HTERT RPE-1 (cell line): ENCODE measurements around the gene IFT57.
"Not testable (repeated sequence)": the region's sequence is repeated elsewhere in the genome, so short reads cannot be mapped to it uniquely, and the experiment has no call there.

Experiments
- in situ Hi-C: fragments of 300-500 bp; cut with MboI; formaldehyde crosslinking; loops from 4 replicates; pipeline ENCODE4 v1.14.3; 2020; ENCODE audit warnings: low sequenced_read_pairs

Gene IFT57

DNA sequence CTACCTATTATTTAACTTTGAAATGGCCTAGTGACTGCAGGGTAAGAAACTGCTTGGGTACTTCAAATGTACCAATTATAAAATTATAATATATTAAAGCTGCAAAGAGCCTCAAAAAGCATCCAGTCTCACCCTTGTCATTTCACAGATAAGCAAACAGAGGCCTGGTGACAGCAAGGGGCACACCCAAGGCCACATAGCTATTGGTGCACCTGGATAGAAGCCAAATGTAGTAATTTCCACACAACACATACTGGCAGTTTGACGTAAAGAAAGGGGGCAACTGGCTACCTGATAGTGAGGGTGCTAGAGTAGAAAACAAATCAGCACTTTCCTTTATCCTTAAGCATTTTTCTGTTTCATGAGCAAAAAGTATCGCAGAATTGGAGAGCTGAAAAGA, 51.1 kb downstream of the IFT57 start:
- in situ Hi-C loops: no loop called here

DNA sequence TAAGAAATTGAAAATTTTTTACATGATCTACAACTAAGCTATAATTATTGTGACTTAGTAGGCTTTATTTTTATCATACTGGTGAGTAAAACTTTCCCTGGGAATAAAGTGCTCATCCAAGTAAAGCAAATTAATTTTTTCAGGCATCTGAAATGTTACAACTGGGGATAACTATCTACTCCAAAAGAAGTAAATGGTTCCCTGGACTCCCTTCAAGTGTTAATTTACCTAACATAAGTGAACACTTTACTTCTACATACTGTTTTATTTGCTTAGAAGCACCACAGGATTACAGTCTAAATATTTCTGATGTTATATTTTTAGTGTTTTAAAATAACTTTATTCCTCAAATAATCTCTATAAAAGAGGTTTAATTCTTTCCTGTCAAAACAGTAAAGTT, 57.8 kb downstream of the IFT57 start:
- in situ Hi-C loops: no loop called here

- in situ Hi-C loops: no loop called here
Observed at GRCh38 chr3:108159865-108160264, 62.4 kb downstream of the IFT57 start.

DNA sequence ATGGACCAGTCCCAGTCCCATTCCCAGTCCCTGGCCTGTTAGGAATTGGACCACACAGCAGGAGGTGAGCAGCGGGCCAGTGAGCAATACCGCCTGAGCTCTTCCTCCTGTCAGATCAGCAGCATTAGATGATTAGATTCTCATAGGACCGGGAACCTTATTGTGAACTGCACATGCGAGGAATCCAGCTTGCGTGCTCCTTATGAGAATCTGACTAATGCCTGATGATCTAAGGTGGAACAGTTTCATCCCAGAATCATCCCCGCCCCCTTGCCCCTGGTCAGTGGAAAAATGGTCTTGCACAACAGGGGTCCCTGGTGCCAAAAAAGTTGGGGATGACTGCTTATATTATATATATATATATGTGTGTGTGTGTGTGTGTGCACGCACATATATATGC, 63.1 kb downstream of the IFT57 start:
- in situ Hi-C loops: no loop called here

- in situ Hi-C loops: no loop called here
Observed at GRCh38 chr3:108158251-108158650, 64.0 kb downstream of the IFT57 start.

GRCh38 chr3:108157273-108157672, 65.0 kb downstream of the IFT57 start:
- in situ Hi-C loops: no loop called here

GRCh38 chr3:108156312-108156853, 65.8 kb downstream of the IFT57 start:
- in situ Hi-C loops: no loop called here

GRCh38 chr3:108155642-108156041, 66.6 kb downstream of the IFT57 start:
- in situ Hi-C loops: not testable (repeated sequence)

GRCh38 chr3:108153451-108153981, 68.7 kb downstream of the IFT57 start:
- in situ Hi-C loops: no loop called here

DNA sequence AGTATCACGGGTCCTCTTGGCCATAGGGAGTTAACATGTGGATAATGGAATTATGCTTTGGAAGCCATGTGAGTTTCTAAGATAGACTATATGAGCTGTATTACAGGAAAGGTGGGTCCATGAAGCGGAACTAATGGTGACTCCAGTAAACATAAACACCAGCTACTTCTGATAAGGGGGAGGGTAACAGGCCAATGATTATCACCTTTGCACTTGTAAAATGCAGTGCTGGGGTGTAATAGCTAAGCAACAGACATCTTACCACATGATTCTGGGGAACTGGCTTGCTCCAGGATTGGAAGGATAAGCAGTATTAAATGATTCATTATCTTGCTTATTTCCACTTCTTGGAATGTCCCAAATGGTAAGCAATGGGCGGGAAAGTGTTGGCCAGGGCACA, 70.0 kb downstream of the IFT57 start:
- in situ Hi-C loops: no loop called here

DNA sequence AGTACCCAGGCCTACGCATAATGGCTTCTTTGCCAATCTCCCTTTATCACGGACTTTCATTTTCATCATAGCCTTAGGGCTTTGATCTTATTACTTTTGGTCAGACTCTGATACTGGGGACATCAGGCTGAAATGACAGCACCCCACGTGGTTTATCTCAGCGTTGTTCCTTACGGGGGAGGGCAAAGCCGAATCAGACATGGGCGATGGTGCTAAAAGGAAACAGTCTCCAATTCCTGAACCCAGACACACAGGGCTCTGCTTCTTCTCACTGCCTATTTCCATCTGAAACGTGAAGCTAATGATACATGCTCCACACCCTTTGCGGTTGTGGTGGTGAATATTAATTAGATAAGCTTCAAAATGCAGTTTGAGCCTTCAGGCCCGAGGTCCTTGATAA, 72.0 kb downstream of the IFT57 start:
- in situ Hi-C loops: no loop called here

GRCh38 chr3:108146139-108146538, 76.1 kb downstream of the IFT57 start:
- in situ Hi-C loops: no loop called here

- in situ Hi-C loops: no loop called here
Observed at GRCh38 chr3:108145578-108145977, 76.6 kb downstream of the IFT57 start.

- in situ Hi-C loops: no loop called here
Observed at GRCh38 chr3:108137460-108137814, 84.8 kb downstream of the IFT57 start.

GRCh38 chr3:108136561-108137459, 85.4 kb downstream of the IFT57 start:
- in situ Hi-C loops: no loop called here

DNA sequence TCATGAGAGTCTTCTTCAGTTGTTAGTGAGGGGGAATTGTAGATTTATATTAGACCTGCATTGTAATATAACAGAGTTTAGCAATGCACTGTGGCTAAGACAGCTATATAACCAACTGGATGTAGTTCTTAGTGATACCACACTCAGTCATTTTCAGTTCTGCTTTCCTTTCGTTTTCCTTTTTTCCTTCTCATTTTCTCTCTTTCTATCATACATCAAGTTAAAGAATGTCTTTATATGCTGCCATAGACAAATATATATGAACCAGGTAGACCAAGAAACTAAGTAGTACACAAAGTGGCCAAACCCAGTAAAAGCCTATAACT, 87.7 kb downstream of the IFT57 start:
- in situ Hi-C loops: no loop called here

- in situ Hi-C loops: no loop called here
Observed at GRCh38 chr3:108133858-108134554, 88.2 kb downstream of the IFT57 start.

GRCh38 chr3:108133048-108133369, 89.2 kb downstream of the IFT57 start:
- in situ Hi-C loops: no loop called here

DNA sequence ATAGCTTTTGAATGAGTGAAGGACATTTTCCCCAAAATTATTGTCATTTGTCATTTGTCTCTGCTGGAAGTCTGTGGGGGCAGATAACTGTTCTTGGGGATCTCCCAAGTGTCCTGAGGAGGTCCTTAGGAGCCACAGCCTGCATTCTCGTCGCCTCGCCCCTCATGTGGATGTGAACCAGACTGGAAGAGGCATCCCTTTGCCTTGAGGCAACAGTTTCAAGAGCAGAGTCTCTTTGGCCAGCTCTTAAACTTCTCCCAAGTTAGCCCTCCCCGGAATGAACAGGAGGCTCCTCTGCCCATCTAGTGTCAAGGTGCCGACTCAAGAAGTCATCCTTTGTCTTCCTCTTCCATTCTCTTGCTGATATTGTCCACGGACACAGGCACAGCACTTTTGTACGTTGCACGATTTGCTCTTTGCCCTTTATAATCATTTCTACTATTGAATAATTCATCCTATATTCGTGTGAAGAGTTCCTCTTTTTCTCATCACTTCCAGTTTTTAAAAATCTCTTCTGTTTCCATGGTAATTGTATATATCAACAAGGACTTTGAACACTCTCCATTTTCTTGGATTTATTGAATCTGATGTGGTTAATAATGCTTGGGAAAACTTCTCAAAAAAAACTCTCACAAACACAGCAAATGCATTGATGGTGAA, 90.6 kb downstream of the IFT57 start:
- in situ Hi-C loops: no loop called here

GRCh38 chr3:108130701-108131474, 91.3 kb downstream of the IFT57 start:
- in situ Hi-C loops: no loop called here

- in situ Hi-C loops: no loop called here
Observed at GRCh38 chr3:108130236-108130635, 92.0 kb downstream of the IFT57 start.
